A673 (cell line): ENCODE measurements around the gene PMIS2. TPM values are rescaled to one million over a fixed set of nuclear protein-coding genes. Genes with fewer than 3 reads are reported as not detected.
A peak's percentile ranks its signal among the peaks of the same experiment; 100 is the strongest.

ENCODE experiments used
- BruUV-seq: library from RNA; stranded (reverse); fragments of 400-500 nt; replicated peaks from 2 replicates; lab custom pipeline; 2021; lab: Mats Ljungman, UMichigan
- CTCF ChIA-PET: fragments of 300-600 bp; sonication (Branson Sonifier 250); formaldehyde crosslinking; loops from one replicate; lab custom pipeline; 2022; ENCODE audit warnings: antibody characterized with exemption; lab: Charles Lee
- POLR2A ChIA-PET: fragments of 300-600 bp; sonication (Branson Sonifier 250); formaldehyde crosslinking; loops from one replicate; lab custom pipeline; 2022; ENCODE audit warnings: antibody characterized with exemption; ENCODE audit not compliant: low non-redundant PET; lab: Charles Lee
- DNase-seq: peaks from one replicate; pipeline ENCODE4 v3.0.0-alpha.2; 2015; ENCODE audit warnings: low spot score
- H3K27ac ChIP-seq: fragments of 200-600 bp; sonication (generic); 2 replicates; pipeline ENCODE4 v1.5.1; 2016; ENCODE audit warnings: mixed run types, low read depth, mild to moderate bottlenecking, mixed read lengths, antibody characterized with exemption, low read length; ENCODE audit not compliant: poor library complexity, severe bottlenecking
- H3K27me3 ChIP-seq: fragments of 200-600 bp; sonication (generic); replicated peaks from 2 replicates; pipeline ENCODE4 v1.6.1; 2017; ENCODE audit warnings: mixed run types, low read depth, mild to moderate bottlenecking, mixed read lengths, antibody characterized with exemption, low read length; ENCODE audit not compliant: insufficient read depth, poor library complexity
- H3K36me3 ChIP-seq: fragments of 200-600 bp; sonication (generic); 2 replicates; pipeline ENCODE4 v1.6.1; 2016; ENCODE audit warnings: mixed run types, mild to moderate bottlenecking, mixed read lengths, antibody characterized with exemption, low read length; ENCODE audit not compliant: insufficient read depth, poor library complexity, severe bottlenecking
- H3K4me1 ChIP-seq: fragments of 200-600 bp; sonication (generic); 2 replicates; pipeline ENCODE4 v1.6.1; 2017; ENCODE audit warnings: mixed run types, mild to moderate bottlenecking, mixed read lengths, antibody characterized with exemption, low read length; ENCODE audit not compliant: insufficient read depth, poor library complexity, severe bottlenecking
- H3K4me3 ChIP-seq: fragments of 200-600 bp; sonication (generic); 2 replicates; pipeline ENCODE4 v1.5.1; 2016; ENCODE audit warnings: low read depth, mixed run types, mild to moderate bottlenecking, mixed read lengths, low read length; ENCODE audit not compliant: poor library complexity, severe bottlenecking
- H3K9me3 ChIP-seq: fragments of 200-600 bp; sonication (generic); 2 replicates; pipeline ENCODE4 v1.6.1; 2016; ENCODE audit warnings: mixed run types, low read depth, mild to moderate bottlenecking, mixed read lengths, antibody characterized with exemption, low read length; ENCODE audit not compliant: poor library complexity, severe bottlenecking
- CTCF ChIP-seq: fragments of 300-800, 200-600 bp; sonication (generic); conservative IDR thresholded peaks from 2 replicates; pipeline ENCODE4 v1.5.1; 2017; ENCODE audit warnings: low read depth, mild to moderate bottlenecking, antibody characterized with exemption, low read length, moderate library complexity, mixed read lengths
- EZH2 ChIP-seq: fragments of 200-600 bp; sonication (generic); IDR thresholded peaks from 2 replicates; pipeline ENCODE4 v1.6.1; 2017; ENCODE audit warnings: borderline replicate concordance, low read depth, mild to moderate bottlenecking, mixed read lengths, antibody characterized with exemption, low read length; ENCODE audit not compliant: poor library complexity, severe bottlenecking
- intact Hi-C: fragments of 100-400 bp; cut with micrococcal nuclease; formaldehyde crosslinking; loops from one replicate; pipeline ENCODE4 v1.10.0; 2022; ENCODE audit not compliant: unreplicated experiment
- total RNA-seq: library from RNA; stranded (reverse); gene quantifications from 2 replicates; pipeline ENCODE4 v1.2.3, GENCODE V29; 2021

PMIS2 gene
- total RNA-seq, 1 experiment from 2014 or later: not detected

- TF ChIP-seq EZH2: no peak
- Histone ChIP-seq H3K4me1 (peaks cover 6% of the 10 kb centered on the region), H3K9me3 (peaks cover 4% of the 10 kb centered on the region), H3K36me3 (no peaks in the 10 kb centered on the region), H3K27ac (peak within 1 kb of the TSS; percentile 75), H3K4me3 (peak within 1 kb of the TSS; percentile 66), H3K27me3 (no peaks in the 10 kb centered on the region)
- DNase-seq: peak; percentile 95
- no TSS peak for BruUV-seq
- CTCF ChIA-PET: no interaction called here
- POLR2A ChIA-PET: interaction anchor here (0.5 to 0.6 kb wide), 2 partner anchors 30 to 75 kb away, joined by 4 to 6 read pairs; no protein-coding TSS in a partner anchor
- intact Hi-C loops: no loop called here
Measured at GRCh38 chr19:35612559-35613321, 26.8 kb downstream of the PMIS2 start, which contains the start of gene HAUS5. Gene HAUS5, plus strand, starts transcription at chr19:35612735. Its CDS starts 60 bp downstream, at chr19:35612795.

DNA sequence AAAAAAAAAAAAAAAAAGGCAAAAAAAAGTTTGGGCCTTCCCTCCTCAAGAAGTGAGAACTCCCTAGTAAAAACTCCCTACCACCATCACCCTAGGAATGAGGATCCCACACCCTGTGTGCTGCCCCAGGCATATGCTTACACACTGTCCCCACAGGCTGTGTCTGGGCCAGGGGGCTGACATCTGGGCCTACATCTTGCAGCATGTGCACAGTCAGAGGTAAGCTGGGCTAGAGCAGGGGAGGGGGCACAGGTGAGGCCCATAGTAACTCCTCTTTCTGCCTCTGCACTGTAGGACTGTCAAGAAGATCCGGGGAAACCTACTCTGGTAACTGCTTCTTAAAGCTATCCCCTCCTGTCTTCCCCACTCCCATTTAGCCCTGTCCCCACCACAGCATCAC is 27.6 kb downstream of the PMIS2 start:
- H3K27ac ChIP-seq: no peak overlapping the region
- peak overlapping the region; percentile 66 for H3K4me3 ChIP-seq
- intact Hi-C loops: no loop called here
- ChIA-PET POLR2A (no interaction called here), CTCF (no interaction called here)
- H3K4me1 ChIP-seq: peaks cover 6% of the 10 kb centered on the region
- TSS peak; percentile 76 for BruUV-seq
- no peaks in the 10 kb centered on the region for H3K36me3 ChIP-seq
- no peaks in the 10 kb centered on the region for H3K27me3 ChIP-seq
- no peak for DNase-seq
- no peaks in the 10 kb centered on the region for H3K9me3 ChIP-seq
- TF ChIP-seq EZH2: no peak
- no peak for TF ChIP-seq CTCF

- Histone ChIP-seq H3K9me3 (no peaks in the 10 kb centered on the region), H3K4me1 (peaks cover 6% of the 10 kb centered on the region), H3K27ac (no peak overlapping the region), H3K27me3 (no peaks in the 10 kb centered on the region), H3K4me3 (no peak overlapping the region), H3K36me3 (no peaks in the 10 kb centered on the region)
- intact Hi-C loops: no loop called here
- POLR2A ChIA-PET: no interaction called here
- no TSS peak for BruUV-seq
- CTCF ChIA-PET: no interaction called here
- no peak for DNase-seq
- TF ChIP-seq CTCF (no peak), EZH2 (no peak)
Measured at GRCh38 chr19:35615036-35615435, 29.1 kb downstream of the PMIS2 start.
